ENCODE measurements around the gene AGO4. TPM values are rescaled to one million over a fixed set of nuclear protein-coding genes. Genes with fewer than 3 reads are reported as not detected.
A peak's percentile ranks its signal among the peaks of the same experiment; 100 is the strongest.

AGO4 gene
- total RNA-seq, 1 donor from 2014 or later = 35.1 TPM

DNA sequence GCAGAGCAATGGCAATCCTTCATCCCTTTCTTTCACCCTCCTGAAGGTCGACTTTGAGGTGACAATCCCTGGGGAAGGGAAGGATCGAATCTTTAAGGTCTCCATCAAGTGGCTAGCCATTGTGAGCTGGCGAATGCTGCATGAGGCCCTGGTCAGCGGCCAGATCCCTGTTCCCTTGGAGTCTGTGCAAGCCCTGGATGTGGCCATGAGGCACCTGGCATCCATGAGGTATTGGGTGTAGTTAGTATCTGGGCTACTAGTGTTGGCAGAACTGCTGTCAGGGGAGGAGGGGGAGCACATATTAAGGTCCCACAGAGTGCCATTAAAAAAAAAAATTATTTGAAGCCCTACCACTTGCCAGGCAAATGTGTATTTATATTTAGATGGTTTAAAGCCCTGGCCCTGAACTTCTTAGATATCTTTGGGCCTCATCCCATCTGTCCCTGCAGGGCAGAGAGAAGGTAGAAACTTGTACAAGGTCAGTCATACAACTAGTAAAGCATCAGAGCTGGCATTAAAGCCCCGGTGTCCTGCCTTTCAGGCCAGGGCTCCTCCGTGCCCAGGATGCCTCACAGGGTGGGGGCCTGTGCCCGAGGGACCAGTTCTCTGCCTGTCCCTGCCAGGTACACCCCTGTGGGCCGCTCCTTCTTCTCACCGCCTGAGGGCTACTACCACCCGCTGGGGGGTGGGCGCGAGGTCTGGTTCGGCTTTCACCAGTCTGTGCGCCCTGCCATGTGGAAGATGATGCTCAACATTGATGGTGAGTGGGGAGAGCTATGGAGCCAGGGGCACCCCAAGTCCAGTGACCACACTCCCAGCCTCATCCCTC lies 85.4 kb downstream of the AGO4 start:
- Mint-ChIP-seq H3K4me1 (ENCODE audit: low read depth) (no peaks in the 10 kb centered on the region), H3K4me3 (ENCODE audit: low read depth) (no peak overlapping the region), H3K27me3 (no peaks in the 10 kb centered on the region), H3K36me3 (ENCODE audit: insufficient read depth) (peaks cover 32% of the 10 kb centered on the region), H3K27ac (no peak overlapping the region), H3K9me3 (ENCODE audit: low read depth) (no peaks in the 10 kb centered on the region)
- TF ChIP-seq, protein P1, sequence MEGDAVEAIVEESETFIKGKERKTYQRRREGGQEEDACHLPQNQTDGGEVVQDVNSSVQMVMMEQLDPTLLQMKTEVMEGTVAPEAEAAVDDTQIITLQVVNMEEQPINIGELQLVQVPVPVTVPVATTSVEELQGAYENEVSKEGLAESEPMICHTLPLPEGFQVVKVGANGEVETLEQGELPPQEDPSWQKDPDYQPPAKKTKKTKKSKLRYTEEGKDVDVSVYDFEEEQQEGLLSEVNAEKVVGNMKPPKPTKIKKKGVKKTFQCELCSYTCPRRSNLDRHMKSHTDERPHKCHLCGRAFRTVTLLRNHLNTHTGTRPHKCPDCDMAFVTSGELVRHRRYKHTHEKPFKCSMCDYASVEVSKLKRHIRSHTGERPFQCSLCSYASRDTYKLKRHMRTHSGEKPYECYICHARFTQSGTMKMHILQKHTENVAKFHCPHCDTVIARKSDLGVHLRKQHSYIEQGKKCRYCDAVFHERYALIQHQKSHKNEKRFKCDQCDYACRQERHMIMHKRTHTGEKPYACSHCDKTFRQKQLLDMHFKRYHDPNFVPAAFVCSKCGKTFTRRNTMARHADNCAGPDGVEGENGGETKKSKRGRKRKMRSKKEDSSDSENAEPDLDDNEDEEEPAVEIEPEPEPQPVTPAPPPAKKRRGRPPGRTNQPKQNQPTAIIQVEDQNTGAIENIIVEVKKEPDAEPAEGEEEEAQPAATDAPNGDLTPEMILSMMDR (IDR thresholded peaks at IDR 0.05; ENCODE audit: unreplicated experiment) = no peak
- no peak for DNase-seq (ENCODE audit: low spot score, unreplicated experiment)

DNA sequence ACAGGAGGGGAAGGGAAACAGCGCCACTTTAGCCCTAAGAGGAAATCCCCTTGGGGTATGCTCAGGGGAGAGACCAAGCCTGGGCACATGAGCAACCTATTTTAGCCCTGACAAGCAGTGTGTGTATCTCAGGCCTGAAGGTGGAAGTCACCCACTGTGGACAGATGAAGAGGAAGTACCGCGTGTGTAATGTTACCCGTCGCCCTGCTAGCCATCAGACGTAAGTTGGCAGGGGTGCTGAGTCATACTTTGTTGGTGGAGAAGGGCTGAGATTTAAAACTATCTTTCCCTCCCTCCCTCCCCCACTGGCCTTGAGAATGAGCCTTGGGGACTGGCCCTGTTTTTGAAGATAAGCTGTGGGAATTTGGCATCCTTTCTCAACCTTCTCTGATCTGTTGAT lies 86.4 kb downstream of the AGO4 start:
- Mint-ChIP-seq H3K4me3 (ENCODE audit: low read depth) (no peak overlapping the region), H3K27ac (peak overlapping the region; percentile 81), H3K27me3 (no peaks in the 10 kb centered on the region), H3K4me1 (ENCODE audit: low read depth) (no peaks in the 10 kb centered on the region), H3K9me3 (ENCODE audit: low read depth) (no peaks in the 10 kb centered on the region), H3K36me3 (ENCODE audit: insufficient read depth) (peaks cover 29% of the 10 kb centered on the region)
- TF ChIP-seq, protein P1 (IDR thresholded peaks at IDR 0.05; ENCODE audit: unreplicated experiment) = no peak
- no peak for DNase-seq (ENCODE audit: low spot score, unreplicated experiment)

DNA sequence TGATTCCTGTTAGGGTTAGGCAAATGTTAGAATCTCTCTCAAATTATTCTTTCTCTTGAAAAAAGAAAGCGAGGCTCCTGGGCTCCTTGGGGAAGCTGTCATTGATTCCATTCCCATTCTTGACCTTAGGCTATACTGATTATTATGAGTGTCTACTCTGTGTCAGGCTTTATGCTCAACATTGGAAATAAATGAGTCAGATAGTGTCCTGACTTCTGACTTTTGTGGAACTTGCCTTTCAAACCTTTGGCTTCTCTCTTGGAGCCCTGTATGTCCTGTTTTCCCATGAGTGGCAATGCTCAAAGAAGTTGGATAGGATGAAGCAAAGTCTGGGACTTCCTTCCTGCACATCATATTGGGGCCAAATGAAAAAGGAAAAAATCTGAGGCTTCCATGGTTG lies 86.8 kb downstream of the AGO4 start:
- TF ChIP-seq, protein P1 (IDR thresholded peaks at IDR 0.05; ENCODE audit: unreplicated experiment) = no peak
- Mint-ChIP-seq H3K4me3 (ENCODE audit: low read depth) (no peak overlapping the region), H3K36me3 (ENCODE audit: insufficient read depth) (peaks cover 30% of the 10 kb centered on the region), H3K27me3 (no peaks in the 10 kb centered on the region), H3K4me1 (ENCODE audit: low read depth) (no peaks in the 10 kb centered on the region), H3K9me3 (ENCODE audit: low read depth) (no peaks in the 10 kb centered on the region), H3K27ac (peak overlapping the region; percentile 81)
- no peak for DNase-seq (ENCODE audit: low spot score, unreplicated experiment)

DNA sequence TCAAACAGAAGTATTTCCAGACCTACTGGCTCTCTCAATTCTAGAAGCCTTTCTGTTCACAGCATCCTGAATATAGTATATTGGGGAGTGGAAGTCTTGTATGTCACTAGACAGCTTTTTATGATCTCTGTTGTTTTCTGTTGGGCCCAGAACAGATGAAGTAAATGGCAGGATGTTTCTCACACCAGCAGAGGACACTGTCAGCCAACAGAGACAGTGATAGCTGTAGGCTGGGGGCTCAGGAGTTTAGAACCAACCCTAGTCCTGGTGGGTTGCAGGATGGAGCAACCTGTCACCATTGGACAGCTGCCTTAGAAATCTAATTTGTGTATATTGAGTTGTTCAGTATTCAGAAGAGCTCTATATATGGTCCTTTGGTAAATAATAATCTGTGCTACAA lies 92.1 kb downstream of the AGO4 start:
- TF ChIP-seq, protein P1 (IDR thresholded peaks at IDR 0.05; ENCODE audit: unreplicated experiment) = no peak
- Mint-ChIP-seq H3K36me3 (ENCODE audit: insufficient read depth) (peaks cover 33% of the 10 kb centered on the region), H3K4me3 (ENCODE audit: low read depth) (no peak overlapping the region), H3K4me1 (ENCODE audit: low read depth) (no peaks in the 10 kb centered on the region), H3K27ac (no peak overlapping the region), H3K9me3 (ENCODE audit: low read depth) (no peaks in the 10 kb centered on the region), H3K27me3 (no peaks in the 10 kb centered on the region)
- DNase-seq (ENCODE audit: low spot score, unreplicated experiment) = no peak

DNA sequence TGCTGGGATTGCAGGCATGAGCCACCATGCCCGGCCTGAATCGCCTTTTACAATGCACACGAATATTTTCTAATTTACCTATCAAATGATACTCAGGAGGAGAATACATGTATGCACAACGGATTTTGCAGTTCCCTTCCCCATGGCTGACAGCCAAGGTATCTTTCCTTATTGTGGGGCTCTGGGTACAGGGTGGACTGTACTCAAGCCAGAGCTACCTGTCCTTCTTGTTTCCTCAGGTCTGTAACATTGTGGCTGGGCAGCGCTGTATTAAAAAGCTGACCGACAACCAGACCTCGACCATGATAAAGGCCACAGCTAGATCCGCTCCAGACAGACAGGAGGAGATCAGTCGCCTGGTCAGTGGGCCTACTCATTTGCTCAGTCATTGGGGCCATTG lies 93.4 kb downstream of the AGO4 start:
- H3K27ac Mint-ChIP-seq = no peak overlapping the region
- no peak overlapping the region for H3K4me3 Mint-ChIP-seq (ENCODE audit: low read depth)
- no peaks in the 10 kb centered on the region for H3K4me1 Mint-ChIP-seq (ENCODE audit: low read depth)

More for the DNA sequence above, 93.4 kb downstream of the AGO4 start:
- H3K9me3 Mint-ChIP-seq (ENCODE audit: low read depth) = no peaks in the 10 kb centered on the region
- H3K36me3 Mint-ChIP-seq (ENCODE audit: insufficient read depth) = peaks cover 31% of the 10 kb centered on the region
- TF ChIP-seq, protein P1 (IDR thresholded peaks at IDR 0.05; ENCODE audit: unreplicated experiment) = no peak
- H3K27me3 Mint-ChIP-seq = no peaks in the 10 kb centered on the region
- DNase-seq (ENCODE audit: low spot score, unreplicated experiment) = no peak

Data from progenitor cell of endocrine pancreas (in vitro differentiated cells).